HG03469 (cell line): ENCODE data around the gene DYNLRB1.

Experiments used
- ATAC-seq: cut with Tn5 transposase; IDR thresholded peaks from one replicate; pipeline ENCODE4 v1.9.1; 2021; ENCODE audit warnings: mild to moderate bottlenecking, moderate library complexity, moderate number of reproducible peaks; ENCODE audit not compliant: unreplicated experiment

Gene DYNLRB1

DNA sequence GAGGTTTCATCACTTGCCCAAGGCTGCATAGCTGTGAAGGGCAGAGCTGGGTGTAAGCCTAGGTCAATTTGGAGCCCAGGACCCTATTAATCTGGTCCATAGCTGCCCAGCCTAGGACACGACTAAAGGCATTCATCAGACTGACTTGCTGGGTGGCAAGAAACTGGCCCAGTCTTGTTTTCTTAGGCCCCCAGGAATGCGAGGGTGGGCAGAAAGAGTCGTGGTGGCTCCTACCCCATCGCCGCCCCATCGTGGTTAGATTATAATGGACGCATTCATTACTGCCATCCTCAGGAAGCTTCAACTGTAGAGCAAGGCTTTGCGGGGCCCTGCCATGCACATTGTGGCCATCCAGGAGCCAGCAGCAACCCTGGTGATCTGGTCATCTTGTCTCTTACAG, 16.1 kb downstream of the DYNLRB1 start:
- no peak for ATAC-seq

DNA sequence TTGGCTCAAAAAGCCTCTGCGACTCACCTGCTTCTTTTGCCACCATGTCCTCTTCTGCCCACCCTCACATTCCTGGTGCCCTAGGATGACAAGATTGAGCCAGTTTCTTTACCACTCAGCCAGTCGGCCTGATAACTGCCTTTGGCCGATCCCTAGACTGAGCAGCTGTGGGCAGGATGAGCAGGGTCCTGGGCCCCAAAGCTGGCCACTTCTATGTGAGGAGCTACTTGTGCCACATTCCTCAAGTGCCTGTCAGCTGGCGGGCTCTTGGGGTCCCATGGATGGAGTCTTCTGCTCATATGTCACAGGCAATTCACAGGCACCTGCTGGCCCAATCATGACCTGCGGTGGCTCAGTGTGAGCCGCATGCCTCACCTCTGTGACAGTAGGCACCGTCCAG, 16.5 kb downstream of the DYNLRB1 start:
- no peak for ATAC-seq

DNA sequence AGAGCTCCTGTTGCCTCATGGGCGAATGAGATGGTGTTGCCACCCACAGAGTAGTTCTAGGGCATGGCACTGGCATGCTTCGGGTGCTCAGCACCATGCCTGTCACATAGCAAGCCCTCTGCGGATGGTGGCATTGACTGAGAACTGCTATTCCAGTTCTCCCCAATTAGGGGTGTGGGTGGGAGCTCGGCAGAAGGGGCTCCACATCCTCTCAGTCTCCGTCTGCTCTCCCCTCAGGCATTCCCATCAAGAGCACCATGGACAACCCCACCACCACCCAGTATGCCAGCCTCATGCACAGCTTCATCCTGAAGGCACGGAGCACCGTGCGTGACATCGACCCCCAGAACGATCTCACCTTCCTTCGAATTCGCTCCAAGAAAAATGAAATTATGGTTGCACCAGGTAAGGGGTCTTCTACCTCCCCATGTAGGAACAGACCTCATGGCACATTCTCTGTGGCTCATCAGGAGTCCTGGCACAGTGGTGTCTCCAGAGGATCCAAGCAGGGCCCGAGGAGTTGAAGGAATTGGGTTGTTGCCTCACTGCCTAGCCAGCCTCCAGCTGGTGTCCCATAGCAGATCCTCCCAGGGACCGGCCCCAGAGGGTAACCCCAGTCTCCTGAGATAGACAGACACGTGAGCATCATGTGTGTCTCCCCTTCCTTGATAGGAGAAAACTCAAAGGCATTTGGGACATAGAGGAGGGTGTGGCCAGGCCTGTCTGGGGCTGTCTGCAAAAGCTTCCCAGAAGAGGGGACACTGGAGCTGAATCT, 18.4 kb downstream of the DYNLRB1 start:
- no peak for ATAC-seq

DNA sequence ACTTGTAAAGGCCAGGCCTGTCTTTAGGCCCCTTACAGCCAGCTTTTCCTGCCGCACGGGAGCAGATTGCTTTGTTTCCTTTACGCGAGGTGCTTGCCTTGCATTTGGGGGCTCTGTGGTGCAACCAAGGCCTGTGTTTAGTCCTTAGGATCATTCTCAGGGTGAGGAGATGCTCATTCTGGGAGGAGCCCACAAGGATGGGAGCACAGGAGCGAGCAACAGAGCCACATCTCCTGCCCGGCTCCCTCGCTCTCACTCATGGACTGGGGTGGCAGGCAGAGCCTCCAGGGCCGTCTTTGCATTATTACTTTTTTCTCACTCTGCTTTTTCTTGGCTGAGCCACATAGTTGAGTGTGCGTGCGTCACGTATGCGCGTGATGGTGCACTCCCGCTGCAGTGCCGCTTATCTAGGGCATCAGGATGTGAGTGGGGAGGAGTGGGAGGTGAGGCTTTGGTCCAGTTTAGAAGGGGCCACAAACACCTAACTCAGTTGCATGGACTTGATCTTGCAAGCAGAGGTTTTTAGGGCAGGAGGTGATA, 19.1 kb downstream of the DYNLRB1 start:
- no peak for ATAC-seq

DNA sequence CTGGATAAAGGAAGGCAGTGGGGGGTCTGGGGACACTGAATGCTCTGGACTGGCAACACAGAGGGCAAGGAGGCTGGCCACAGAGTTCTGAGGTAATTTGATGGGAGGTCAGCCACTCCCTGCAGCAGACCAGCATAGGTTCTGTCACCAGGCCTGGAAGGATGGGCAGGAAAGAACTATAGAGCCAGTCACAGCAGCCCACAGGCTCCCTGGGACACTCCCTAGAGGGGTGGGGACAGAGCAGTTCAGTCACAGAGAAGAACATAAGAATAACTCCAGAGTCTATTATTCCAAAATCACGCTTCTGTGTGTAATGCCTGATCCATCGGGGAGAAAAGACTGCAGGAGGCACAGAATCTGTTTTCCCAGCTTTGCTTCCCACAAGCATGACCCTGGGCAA, 19.6 kb downstream of the DYNLRB1 start:
- ATAC-seq: no peak

DNA sequence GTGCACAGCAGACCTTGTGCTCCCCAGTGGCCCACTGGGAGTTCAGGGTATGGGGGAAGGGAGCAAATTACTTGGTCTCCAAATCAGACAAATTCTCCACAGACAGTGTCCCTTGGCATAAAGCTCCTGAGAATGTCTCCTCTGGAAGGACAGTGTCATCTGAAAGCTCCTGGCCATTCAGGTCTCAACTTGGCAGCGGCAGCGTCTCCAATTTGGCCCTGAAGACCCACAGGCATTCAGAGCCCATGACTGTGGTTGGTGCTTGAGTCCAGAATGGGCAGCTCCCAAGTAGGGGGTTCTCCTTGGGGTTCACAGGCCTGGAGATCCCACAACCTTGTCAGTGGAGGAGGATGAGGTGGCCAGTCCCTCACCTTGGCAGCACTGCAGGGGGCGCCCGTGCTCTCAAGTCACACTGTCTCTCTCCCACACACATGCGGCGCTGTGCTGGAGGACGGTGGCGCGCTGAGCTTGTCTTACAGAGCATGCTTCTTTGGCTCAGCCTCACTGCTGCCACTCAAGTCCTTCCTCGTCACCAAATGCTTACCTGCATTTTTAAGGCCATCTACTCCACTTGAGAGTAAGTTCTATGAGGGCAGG, 20.7 kb downstream of the DYNLRB1 start:
- no peak for ATAC-seq

DNA sequence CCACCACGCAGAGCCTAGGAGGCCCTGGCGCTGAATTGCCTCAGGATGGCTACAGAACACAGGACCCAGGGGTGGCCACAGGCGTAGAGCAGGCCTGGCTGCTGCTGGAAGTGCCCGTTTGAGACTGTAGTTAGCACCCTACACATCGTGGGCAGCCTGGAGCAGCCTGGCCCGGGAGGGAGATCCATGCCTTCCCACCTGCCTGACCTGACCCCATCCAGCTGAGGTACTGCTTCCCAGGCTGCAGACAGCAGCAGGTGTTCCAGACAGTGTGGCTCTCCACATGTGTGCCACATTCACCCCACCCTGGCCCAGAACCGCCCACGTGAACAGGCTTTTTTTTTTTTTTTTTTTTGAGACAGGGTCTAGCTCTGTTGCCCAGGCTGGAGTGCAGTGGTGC, 21.4 kb downstream of the DYNLRB1 start:
- no peak for ATAC-seq

DNA sequence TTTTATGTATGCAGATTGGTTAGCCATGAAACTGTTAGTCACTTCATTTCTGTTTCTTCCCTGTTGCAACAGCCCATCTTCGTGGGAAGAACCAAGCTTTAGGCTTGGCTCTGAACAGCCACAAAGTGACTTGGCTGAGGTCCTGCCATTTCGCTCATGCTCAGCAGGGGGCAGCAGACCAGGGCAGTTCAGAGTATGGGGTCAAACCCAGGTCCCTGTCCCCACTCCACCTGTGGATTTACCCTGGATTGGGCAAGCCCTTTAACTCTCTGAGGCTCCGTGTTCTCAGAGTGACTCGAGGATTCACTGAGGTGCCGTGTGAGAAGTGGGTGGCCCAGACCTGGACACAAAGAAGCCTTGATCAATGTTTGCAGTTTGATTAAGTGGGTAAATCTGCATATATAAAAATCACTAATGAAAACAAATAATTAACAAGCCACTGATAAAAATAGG, 22.5 kb downstream of the DYNLRB1 start:
- no peak for ATAC-seq

DNA sequence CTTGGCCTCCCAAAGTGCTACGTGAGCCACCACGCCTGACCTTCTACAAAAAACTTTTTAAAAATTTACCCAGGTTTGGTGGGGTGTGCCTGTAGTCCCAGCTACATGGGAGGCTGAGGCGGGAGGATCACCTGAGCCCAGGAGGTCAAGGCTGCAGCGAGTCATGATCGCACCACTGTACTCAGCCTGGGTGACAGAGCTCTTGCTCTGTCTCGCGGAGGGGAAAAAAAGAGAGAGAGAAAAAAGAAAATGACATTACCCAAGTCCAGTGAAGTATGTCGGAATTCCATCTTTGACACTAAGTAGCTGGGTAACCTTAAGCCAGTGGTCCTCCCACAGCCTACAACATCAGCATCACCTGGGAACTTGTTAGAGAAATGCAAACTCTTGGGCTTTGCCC, 23.5 kb downstream of the DYNLRB1 start:
- ATAC-seq: no peak

DNA sequence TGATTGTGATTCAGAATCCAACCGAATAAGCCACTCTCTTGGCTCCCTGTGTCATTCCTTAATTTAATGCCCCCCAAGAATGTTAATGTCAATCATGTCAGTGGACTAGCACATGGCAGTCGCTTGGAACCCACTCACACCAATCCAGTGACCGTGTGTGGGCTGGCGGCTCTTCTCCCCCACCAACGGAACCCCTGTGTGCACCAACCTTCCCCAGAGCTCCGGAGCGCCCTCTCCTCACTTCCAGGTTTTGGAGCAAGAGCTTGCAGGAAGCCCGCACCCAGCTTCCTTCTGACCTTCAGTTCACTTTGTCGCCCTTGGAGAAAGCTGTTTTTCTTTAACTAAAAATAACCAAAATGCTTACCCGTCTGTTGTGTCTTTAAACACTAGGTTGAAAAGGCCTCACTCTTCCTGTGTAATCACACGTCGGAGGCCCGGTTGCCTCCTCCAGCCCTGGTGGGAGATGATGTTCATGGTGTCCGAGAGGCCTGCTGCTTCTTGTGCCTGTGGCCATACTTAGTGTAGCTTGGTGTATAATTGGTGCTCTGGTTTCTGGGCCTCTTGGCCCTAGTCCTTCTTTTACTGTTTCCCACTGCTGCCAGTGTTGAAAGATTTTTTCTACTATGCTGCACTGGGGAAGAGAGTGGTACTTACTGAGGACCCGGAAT, 24.5 kb downstream of the DYNLRB1 start:
- no peak for ATAC-seq

DNA sequence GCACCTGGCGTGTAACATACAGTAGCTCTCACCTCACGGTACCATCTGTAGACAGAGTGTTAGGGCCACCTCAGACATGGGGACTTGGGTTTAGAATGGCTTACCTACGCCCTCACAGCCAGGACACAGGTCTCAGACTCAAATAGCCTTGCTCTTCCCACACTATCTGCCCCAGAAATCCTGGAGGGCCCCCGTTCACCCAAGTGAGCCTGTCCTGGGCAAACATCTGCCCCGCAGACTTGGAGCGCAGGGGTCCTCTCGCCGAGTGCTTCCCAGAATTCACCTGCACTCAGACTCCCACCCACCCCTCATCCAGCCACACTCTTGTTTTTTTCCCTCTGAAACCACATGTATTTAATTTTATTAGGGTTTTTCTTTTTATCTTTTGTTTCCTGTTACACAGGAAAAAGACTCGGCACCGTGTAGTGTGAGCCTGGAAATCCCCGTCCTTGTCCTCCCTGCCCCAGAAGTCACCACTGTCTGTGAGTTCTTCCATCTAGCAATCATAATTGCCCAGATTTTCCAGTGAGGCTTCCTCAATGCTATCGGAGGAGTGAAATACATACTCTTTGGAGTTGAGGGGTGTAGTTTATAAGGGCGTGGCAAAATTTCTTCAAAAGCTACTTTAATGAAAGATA, 25.2 kb downstream of the DYNLRB1 start:
- ATAC-seq: no peak

DNA sequence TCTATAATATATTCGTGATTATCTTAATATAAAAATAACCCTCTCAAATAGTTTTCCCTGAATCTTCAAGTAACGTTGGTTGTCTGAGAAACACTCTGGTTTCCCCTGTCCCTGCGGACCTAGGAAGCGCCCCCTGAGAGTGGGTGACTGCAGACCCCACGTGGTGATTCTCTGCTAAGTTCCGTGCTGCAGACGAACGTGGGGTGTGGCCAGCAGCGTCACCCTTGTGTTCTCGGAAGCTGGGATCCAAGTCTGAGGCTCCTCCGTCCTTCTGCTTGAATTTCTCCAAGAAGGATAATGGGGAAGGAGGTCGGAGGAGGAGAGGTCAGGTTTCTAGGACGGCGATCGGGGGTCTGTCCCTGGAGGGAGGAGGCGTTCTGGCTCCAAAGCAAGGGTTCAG, 25.7 kb downstream of the DYNLRB1 start:
- no peak for ATAC-seq

DNA sequence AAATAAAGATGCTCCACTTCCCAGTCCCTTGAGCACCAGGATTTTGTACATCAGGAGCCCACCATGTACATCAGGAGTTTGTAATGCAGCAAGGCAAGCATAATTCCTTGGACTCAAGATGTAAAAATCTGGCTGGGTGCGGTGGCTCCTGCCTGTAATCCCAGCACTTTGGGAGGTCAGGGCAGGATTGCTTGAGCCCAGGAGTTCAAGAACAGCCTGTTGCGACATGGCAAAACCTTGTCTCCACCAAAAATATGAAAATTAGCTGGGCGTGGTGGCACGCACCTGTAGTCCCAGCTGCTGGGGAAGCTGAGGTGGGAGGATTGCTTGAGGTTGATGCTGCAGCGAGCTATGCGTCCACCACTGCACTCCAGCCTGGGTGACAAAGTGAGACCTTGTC, 26.2 kb downstream of the DYNLRB1 start:
- ATAC-seq: no peak

DNA sequence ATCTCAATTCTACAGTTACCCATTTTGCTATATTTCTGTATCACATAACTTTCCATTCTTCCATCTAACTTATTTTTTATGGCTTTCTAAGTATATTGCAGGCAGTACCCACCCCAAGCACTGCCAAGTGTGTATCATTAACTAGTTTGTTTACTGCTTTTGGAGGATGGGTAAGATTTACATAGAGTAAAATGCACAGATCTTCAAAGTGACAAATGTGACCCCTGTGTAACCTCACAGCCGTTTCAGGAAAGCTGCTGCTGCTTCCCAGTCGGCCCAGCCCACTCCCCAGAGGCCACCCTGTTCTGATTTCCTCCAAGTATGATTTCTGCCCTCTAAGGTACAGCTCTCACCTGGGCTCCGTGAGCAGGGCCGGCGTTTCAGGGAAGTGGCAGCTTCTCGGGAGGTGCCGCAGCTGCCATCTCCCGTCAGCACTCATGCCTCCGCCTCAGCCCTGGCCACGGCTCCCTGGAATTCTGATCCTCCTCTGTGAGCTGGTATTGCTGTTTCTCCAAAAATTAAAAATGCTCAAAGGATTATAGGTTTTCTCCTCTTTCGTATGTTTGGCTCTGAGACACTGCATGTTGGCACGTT, 27.3 kb downstream of the DYNLRB1 start:
- ATAC-seq: no peak

DNA sequence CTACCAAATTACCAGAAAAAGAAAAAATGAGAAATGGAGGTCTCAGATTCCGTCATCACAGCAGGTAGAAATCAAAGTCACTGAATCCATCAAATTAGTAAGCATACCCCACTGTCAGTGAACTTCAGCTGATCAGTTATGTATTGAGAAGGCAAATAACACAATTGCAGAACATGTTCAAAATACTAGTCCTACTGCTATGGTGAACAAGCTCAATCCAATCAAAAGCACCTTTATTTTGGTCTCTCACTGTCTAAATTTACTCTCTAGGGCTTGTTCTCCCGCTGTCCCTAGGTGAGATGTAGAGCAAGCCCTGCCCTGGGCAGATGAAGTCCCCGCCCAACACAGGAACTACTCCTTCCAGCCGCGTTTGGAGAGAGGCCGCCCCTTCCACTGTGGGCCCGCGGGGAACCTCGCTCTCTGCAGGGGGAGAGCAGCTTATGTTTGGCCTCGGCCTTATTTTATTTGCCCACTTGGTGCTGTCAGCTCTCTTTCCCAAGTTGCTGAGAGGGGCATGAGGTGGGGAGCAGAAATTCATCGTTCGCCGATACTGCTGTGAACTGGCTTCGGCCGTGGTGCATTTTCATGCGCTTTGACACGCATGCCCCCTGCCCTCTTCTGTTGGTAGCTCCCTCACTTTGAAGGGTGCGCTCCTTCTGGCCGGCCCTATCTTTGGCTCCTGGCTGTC, 28.0 kb downstream of the DYNLRB1 start:
- no peak for ATAC-seq

DNA sequence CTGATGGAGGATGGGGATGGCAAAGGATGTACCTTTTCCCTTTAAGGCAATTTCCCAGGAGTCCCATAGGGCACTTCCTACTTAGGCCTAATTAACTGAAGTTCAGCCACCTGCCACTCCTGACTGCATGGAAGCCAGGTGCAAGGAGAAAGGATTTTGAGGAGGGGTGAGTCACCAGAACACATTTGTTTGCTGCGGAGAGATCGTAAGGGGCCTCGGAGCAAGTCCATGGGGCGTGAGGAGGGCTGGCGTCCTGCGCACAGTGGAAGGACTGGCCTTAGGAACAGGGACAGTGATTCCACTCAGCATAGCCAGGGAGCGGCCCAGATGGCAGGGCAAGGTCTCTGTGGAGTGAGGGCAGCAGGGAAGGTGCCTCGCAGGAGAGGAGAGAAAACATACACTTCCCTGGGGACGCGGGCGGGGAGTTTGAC, 30.5 kb downstream of the DYNLRB1 start:
- ATAC-seq: no peak

DNA sequence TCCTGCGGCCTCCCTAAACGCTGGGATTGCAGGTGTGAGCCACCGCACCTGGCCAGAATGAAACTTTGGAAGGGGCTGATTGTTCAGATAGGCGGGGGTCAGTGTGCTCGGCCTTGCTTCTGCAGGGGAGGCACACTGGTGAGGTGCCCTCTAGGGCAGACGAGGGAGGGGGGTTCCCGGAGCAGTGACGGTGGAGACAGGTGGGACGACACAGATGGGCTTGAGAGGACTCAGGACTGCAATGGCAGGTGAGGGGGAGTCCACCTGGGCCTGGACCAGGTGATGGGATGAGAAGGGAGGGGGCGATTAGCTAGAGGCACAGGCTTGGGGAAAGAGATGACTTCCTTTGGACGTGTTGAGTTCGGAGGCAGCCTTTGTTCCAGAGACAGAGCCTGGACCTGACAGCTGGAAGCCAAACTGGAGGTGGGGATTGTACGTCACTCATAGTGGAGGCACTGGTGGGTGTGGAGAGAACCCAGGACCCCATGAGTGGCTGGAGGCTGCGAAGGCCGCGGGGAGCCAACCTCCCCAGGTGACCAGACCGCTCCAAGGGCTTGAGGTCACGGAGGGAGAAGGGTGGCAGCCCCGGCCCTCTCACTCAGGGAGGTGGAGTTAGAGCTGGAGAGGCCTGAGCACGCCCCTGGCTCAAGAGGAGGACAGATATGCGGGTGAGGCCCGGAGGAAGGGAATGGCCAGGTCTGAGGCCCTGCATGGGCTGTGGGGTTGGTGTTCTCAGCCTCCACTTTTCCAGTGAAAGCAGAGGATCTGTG, 31.8 kb downstream of the DYNLRB1 start:
- no peak for ATAC-seq

DNA sequence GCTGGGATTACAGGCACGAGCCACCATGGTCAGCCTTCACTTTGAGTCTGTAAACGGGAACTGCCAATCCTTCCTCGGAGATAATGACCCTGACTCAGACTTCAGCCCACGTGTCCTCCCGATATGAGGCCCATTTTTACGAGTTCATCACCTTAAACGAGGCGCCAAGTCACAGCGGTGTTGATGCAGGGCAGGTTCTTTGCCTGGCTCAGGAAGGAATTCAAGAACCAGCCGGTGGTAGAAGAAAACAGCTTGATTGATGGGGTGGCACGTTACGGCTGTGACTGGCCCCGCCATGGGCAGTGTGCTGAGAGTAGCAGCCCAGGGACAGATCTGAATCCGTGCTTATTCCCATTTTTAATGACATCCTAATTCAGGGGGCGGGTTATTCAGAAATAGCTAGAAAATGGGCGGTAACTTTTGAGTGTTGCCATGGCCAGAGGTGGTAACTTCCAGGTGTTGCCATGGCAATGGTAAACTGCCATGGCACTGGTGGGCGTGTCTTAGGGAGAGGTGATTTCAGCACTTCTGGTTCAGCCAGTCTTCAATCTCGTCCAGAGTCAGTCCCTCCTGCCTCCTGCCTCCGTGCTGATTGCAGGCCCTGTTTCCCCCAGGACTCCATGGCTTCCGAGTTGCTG, 33.2 kb downstream of the DYNLRB1 start:
- no peak for ATAC-seq

DNA sequence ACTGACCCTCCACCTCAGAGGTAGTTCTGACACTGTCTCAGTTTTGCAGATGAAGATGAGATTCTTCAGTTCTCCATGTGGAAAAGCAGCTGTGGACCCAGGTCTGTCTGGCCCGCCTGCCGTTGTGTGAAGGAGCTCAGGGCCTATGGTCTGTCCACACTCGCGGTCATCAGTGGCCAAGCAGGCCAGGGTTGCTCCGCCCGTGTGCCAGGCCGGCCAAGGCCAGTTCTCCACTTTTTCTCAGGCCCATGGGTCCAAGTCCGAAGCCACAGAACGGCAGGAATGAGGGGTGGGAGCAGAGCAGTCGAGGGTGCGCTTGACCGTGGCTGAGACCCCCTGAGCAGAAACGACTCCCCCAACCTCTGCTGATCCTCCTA, 33.7 kb downstream of the DYNLRB1 start:
- ATAC-seq: no peak
